GM21360 (cell line): Measurements from ENCODE around the gene CYP27A1.

Experiments
- ATAC-seq: cut with Tn5 transposase; IDR thresholded peaks from one replicate; pipeline ENCODE4 v1.9.1; 2021; ENCODE audit warnings: mild to moderate bottlenecking, moderate library complexity; ENCODE audit not compliant: unreplicated experiment

The CYP27A1 gene

GRCh38 chr2:218781691-218782527 is at the start of gene CYP27A1:
TSS of gene CYP27A1 (plus strand) at chr2:218782147. CDS start at chr2:218782183, 36 bp downstream.
- no peak for ATAC-seq

DNA sequence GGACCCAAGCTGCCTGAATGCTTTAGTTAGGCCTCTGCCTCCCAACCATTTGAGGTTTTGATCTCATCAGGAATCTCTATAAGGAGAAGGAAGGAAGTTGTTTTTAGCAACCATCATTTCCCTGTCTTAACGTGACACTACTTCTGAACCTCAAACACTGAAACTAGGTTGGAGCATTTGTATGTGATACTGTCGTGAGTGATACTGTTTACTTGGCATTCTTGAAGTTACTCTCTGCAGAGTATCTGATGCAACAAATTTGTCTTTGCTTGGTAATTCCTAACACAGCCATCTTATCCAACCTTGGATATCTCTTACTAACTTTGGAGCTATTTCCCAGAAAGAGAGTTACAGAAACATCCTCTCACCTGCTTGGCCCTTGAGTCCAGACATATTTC is 49.2 kb upstream of the CYP27A1 start:
- ATAC-seq = no peak

- no peak for ATAC-seq
These were observed 48.6 kb upstream of the CYP27A1 start for GRCh38 chr2:218733171-218734021.

DNA sequence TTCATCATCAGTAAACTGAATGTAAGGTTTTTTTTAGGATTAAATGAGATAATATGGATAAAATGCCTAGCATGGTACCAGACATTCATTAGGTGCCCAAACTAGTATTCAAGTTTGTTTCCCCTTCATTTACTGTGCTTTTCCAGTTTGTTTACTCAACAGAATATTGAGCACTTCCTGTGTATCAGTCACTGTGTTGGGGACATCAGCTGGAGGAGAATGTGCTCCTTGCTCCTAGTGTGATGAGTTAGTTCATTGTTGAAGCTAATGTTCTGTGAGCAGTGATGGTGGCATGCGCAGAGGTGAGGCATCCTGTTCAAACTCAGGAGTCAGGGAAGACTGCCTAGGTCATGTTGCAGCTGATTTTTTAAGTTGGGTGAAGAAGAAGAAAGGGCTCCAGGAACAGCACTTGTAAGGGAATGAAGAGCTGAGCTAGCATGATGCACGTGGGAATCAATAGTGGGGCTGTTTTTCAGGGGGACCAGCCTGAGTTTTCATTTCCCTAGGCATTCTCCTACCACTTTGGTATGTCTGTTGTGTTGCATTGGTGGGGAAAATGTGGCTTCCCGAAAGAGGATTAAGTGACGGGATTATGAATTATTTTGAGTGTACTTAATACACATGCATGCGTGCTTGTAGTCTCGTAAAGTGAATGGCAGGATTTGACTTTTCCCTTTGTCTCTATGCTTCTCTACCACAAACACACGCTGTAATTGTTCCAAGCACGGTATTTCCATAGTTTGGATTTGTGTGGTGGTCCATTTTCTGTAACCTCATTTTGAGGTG is 47.6 kb upstream of the CYP27A1 start:
- no peak for ATAC-seq

DNA sequence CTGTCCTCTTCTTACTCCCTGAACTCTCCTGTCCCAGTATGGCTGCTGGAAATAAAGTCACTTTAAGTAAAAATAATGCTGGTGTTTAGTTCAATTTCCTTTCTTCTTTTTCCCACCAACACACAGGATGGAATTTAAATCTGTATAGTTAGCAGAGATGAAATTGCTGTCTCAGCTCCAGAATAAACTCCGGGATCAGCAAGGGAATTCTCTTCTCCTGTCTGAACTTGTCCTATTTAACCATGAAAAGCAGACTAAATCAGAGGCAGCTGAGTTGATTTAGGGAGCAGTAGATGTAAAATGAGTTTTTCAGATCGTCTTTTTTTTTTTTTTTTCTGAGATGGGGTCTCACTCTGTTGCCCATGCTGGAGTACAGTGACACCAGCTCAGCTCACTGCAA is 45.4 kb upstream of the CYP27A1 start:
- ATAC-seq = no peak

DNA sequence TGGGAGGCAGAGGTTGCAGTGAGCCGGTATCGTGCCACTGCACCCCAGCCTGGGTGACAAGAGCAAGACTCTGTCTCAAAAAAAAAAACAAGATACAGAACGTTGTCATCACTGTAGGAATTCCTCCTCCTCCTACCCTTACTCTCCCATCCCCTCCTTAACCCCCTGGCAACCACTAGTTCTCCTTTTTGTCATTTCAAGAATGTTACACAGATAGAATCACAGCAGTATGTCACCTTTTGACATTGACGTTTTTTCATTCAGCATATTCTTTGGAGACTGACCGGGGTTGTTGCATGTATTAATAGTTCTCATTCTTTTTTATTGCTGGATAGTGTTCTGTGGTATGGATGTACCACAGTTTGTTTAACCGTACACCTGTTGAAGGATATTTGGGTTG is 38.9 kb upstream of the CYP27A1 start:
- ATAC-seq = no peak

GRCh38 chr2:218744615-218745014 is 37.3 kb upstream of the CYP27A1 start:
- no peak for ATAC-seq

GRCh38 chr2:218745160-218745558 is 36.8 kb upstream of the CYP27A1 start:
- no peak for ATAC-seq

DNA sequence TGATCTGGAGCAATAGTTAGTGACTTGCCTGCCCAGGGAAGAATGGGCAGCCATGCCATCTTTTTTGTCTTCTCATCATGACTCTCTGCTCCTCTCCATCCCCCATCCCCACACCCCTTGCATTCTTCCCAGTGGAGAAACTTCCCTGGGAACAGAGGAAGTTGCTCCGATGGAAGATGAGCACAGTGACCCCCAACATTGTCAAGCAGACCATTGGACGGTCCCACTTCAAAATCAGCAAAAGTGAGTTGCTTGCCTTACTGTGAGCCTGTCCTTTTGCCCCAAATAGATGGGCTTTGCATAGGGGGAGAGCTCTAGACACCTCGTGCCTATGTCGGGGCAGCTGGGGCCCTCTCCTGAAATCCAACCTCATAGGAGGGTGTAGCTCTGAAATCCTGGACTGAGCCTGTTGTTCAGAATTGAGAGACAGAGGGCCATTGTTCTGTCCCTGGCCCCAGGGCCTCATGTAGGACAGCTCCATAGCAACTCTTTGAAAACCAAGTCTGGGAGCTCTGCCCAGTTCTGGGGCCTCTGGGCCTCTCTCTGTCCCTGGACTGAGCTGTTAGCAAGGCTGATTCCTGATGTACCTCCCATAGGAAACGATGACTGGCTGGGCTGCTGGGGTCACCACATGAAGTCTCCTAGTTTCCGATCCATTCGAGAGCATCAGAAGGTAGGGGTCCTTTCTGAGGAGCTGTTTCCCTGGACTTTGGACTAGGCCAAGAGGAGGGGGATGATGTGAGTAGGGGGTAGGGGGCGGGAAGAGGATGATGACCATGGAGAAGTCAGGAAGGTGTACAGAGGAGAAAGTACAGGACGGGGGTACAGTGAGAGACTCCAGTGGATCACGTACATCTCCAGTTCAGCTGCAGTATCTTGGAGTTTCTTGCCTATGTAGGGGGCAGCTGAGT is 36.1 kb upstream of the CYP27A1 start:
- ATAC-seq = no peak

DNA sequence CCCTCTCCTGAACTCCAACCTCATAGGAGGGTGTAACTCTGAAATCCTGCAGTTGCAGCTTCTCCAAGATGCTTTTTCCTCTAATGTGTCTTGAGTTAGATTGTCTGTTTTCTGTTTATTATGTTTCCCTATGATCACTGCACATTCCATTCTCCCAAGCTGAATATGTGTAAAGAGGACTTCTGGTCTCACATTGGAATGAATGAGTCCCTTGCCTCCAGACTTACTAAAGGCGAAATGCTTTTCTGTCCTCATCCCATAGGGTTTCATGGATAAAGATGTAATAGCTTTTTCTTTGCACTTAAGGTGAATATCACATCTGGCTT is 35.5 kb upstream of the CYP27A1 start:
- no peak for ATAC-seq

GRCh38 chr2:218746960-218747359 is 35.0 kb upstream of the CYP27A1 start:
- ATAC-seq = no peak

DNA sequence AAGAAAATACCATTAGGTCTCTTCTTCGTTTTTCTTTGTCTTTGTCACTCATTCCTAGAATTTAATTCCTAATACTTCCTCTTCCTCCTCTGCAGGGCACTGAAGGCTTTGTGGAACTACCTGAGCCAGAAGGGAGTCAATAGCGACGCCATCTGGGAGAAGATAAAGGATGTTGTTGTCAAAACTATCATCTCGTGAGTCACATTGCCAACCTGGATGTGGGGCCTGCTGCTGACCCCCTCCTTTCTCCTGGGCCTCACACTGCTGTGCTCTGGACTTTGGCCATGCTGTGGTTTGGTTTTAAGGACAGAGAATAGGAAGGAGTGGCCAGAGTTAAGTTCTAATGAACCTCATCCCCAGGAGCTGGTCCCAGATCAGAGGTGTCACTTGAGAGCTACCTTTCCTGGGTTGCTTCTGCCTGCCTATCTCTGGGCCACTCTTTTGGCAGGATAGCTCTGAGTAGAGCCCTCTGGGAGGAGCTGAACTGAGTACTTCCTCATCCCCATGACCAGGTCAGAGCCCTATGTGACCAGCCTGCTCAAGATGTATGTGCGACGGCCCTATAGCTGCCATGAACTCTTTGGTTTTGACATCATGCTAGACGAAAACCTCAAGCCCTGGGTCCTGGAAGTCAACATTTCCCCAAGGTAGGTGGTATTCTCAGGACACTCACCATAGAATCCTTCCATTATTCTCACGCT is 33.1 kb upstream of the CYP27A1 start:
- no peak for ATAC-seq

DNA sequence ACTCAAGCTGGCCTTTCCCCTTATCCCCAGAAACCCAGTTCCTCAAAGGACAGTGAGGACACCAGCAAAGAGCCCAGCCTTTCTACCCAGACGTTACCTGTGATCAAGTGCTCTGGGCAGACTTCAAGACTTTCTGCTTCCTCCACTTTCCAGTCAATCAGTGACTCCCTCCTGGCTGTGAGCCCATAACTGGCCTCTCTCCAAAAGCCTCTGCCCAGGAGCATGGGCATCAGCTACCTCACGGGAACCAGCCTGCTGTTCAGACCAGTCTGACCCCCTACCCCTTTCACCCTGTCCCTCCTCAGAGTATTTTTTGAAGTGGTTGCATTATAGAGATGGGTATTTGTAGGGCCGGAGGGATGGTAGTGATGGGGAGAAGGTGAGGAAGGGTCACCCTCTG is 27.7 kb upstream of the CYP27A1 start:
- ATAC-seq = no peak

DNA sequence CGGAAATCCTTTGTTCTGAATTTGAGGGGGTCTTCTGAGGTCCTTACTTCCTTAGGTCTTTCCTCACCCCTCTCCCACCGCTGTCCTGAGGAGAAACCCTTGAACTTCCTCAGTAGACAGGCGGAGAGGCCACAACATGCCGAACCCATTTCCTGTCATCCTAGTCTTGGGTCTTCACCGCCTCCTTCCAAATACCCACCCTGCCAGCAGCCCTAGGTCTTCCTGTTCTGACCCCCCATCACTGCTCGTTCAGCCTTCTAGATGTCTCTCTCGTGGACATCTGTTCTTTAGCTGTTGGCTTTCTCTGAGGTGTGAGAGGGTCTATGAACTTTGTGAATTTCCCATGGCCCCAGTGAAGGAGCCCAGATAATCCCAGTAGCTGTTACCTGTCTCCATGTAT is 27.2 kb upstream of the CYP27A1 start:
- ATAC-seq = no peak

GRCh38 chr2:218755198-218755566 is 26.8 kb upstream of the CYP27A1 start:
- no peak for ATAC-seq

- no peak for ATAC-seq
These were observed 26.2 kb upstream of the CYP27A1 start for GRCh38 chr2:218755567-218756404.

DNA sequence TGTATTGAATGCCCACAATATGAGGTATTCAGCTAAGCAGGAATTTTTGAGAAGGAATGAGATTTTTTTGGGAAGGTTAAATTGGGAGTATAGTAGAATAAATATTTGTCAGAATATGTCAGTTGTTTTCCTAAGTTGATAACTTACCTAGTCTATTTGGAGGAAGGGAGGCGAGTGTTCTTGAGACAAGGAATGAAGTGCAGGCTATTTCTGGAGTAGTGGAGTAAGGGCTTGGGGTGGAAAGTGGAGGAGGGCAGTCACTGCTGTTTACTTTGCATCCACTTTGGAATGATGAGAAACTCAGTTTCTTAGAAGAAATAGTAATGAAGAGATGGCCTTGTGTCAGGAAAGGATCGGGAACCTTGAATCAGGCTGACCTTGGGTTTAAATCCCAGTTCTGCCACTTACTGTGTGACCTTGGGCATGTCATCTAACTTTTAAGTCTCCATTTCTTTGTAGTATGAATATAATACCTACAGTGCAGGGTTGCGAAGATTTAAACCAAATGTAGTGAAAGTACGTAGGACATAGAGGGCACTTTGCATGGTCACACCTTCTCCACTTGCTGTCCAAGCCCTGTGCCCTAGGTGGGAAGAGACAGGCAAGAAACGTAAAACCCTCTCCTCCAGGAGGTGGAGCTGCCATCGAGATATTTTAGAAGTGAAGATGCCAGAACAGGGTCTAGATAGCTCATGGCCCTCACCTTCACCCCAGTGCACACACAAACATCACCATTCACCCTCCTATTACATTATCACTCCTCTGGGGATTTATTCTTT is 25.2 kb upstream of the CYP27A1 start:
- no peak for ATAC-seq

DNA sequence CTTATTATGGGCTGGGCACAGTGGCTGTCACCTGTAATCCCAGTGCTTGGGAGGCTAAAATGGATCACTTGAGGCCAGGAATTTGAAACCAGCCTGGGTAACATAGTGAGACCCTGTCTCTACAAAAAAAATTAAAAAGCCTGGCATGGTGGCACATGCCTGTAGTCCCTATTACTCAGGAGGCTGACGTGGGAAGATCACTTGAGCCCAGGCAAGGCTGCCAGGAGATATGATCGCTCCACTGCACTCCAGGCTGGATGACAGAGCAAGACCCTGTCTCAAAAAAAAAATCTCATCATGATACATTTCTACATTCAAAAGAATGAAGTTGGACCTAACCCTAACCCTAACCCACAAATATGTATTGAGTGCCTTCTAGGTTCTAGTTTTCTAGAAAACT is 20.2 kb upstream of the CYP27A1 start:
- no peak for ATAC-seq
